ENCODE results near the gene APIP. TPM values are rescaled to one million over a fixed set of nuclear protein-coding genes. Genes with fewer than 3 reads are reported as not detected.

APIP gene
- total and polyA plus RNA-seq, 10 of the 15 experiments (the other 5 are each of a cell fraction or from before 2014, with no cell fraction given) = 26.8 to 87.1 (median 52.8) TPM

DNA sequence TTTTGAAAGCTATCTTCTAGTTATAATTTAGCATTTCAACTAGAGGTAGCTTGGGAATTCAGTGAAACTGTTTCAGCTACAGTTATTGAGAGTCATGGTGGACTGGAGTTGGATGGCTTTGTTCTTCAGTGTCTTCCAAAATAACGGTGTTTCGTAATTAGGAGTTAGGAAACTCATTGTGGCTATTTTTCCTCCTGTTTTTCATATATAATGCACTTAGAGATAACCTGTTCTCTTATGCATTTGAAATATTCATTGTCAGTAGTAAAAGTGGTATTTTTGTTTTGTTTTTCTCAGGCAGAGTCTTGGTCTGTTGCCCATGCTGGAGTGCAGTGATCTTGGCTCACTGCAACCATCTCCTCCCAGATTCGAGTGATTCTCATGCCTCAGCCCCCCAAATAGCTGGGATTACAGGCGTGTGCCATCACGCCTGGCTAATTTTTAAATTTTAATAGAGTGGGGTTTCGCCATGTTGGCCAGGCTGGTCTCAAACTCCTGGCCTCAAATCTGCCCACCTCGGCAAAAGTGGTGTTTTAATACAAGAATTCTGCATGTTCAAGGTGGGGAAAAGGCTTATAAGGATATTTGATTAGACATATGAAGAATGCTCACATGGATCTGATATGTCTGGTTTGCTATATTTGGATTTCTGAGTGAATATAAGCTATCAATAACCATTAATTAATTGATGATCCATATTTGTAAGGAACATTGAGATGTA is 12.9 kb upstream of the APIP start:
- Histone ChIP-seq H4K20me1 (ENCODE audit: control insufficient read depth, insufficient read depth) (no peaks in the 10 kb centered on the region), H3K9me3 (replicated peaks; ENCODE audit: control insufficient read depth, insufficient read depth, low read length) (no peaks in the 10 kb centered on the region), H3K4me2 (ENCODE audit: control insufficient read depth, insufficient read depth) (no peak overlapping the region), H3K27ac (ENCODE audit: control insufficient read depth, insufficient read depth) (no peak overlapping the region), H3K9ac (ENCODE audit: control insufficient read depth, insufficient read depth, low read length) (no peak overlapping the region), H3K4me3 (no peak overlapping the region), H2AFZ (ENCODE audit: control insufficient read depth, low read depth, low read length) (no peak overlapping the region), H3K79me2 (ENCODE audit: control insufficient read depth, insufficient read depth, low read length) (peaks cover 2% of the 10 kb centered on the region; the same call in 1 of the 2 replicates), H3K36me3 (ENCODE audit: control insufficient read depth in 2 of 2, insufficient read depth in 2 of 2, low read length in 1 of 2) (no peaks in the 10 kb centered on the region; a peak in 1 of 4 replicates), H3K4me1 (ENCODE audit: control insufficient read depth, insufficient read depth, low read length) (0 out of 2 replicates have a peak, but pooled peaks cover 2% of the 10 kb centered on the region), H3K27me3 (replicated peaks in 1 of 2; ENCODE audit: control insufficient read depth in 2 of 2, insufficient read depth in 2 of 2, low read length in 1 of 2) (no peaks in the 10 kb centered on the region)
- intact Hi-C loops (cut with micrococcal nuclease; ENCODE audit: unreplicated experiment) = loop anchor here (5.0 kb wide), 2 partner anchors 213 to 558 kb away; no protein-coding TSS in a partner anchor
- CTCF ChIA-PET = interaction anchor here (0.9 to 6.3 kb wide), 10 partner anchors 10 to 463 kb away, joined by 3 to 172 read pairs (median 5); no protein-coding TSS in a partner anchor
- WGBS (ENCODE audit: insufficient coverage, insufficient replicate concordance, low lambda C conversion rate, missing lambda C conversion rate) = 90% methylated on average over 7 of the region's 7 CpGs
- FAIRE-seq (no peak), DNase-seq (ENCODE audit: low read depth, low spot score) (no peak), ATAC-seq (no peak)
- TF ChIP-seq, protein P1, sequence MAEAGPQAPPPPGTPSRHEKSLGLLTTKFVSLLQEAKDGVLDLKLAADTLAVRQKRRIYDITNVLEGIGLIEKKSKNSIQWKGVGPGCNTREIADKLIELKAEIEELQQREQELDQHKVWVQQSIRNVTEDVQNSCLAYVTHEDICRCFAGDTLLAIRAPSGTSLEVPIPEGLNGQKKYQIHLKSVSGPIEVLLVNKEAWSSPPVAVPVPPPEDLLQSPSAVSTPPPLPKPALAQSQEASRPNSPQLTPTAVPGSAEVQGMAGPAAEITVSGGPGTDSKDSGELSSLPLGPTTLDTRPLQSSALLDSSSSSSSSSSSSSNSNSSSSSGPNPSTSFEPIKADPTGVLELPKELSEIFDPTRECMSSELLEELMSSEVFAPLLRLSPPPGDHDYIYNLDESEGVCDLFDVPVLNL (IDR thresholded peaks at IDR 0.05; ENCODE audit: low read depth, low read length) = no peak
- TF ChIP-seq, protein P2, sequence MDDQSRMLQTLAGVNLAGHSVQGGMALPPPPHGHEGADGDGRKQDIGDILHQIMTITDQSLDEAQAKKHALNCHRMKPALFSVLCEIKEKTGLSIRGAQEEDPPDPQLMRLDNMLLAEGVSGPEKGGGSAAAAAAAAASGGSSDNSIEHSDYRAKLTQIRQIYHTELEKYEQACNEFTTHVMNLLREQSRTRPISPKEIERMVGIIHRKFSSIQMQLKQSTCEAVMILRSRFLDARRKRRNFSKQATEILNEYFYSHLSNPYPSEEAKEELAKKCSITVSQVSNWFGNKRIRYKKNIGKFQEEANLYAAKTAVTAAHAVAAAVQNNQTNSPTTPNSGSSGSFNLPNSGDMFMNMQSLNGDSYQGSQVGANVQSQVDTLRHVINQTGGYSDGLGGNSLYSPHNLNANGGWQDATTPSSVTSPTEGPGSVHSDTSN (IDR thresholded peaks at IDR 0.05; ENCODE audit: insufficient replicate concordance, low read depth, low read length) = no peak
- BruUV-seq (replicated peaks) = no TSS peak
- POLR2A ChIA-PET = interaction anchor here (1.3 kb wide), 1 partner anchor 59 kb away, joined by 3 read pairs; no protein-coding TSS in a partner anchor
- RAD21 ChIA-PET (ENCODE audit: unreplicated experiment) = interaction anchor here (0.6 to 6.7 kb wide), 10 partner anchors 71 to 785 kb away, joined by 3 to 100 read pairs (median 3); no protein-coding TSS in a partner anchor
- in situ Hi-C loops (cut with MboI) = no loop called here
- SMC1A ChIA-PET (ENCODE audit: uncharacterized antibody, unreplicated experiment) = interaction anchor here (0.7 to 6.3 kb wide), 13 partner anchors 10 to 556 kb away, joined by 3 to 110 read pairs (median 3); no protein-coding TSS in a partner anchor
